ENCODE measurements around the gene PIK3R2. TPM values are rescaled to one million over a fixed set of nuclear protein-coding genes. Genes with fewer than 3 reads are reported as not detected.
A peak's percentile ranks its signal among the peaks of the same experiment; 100 is the strongest.

The PIK3R2 gene
- total RNA-seq, 1 donor from 2014 or later: 61.2 TPM

DNA sequence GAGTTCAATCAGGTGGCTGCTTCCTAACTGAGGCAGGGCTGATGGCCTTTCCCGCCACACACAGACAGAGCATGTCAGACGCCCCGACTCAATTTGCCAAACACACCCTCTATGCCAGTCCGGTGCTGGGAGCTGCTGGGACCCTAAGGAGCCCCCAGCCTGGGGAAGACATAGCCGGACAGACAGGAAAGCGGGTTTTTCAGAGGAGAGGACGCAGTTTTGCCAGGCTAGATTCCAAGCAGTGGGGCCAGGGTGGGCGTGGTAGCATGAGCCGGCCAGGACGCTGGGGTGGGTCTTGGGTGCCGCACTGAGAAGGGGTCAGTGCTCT lies 35.6 kb upstream of the PIK3R2 start:
- Mint-ChIP-seq H3K9me3 (ENCODE audit: low read depth) (no peaks in the 10 kb centered on the region), H3K36me3 (ENCODE audit: insufficient read depth) (no peaks in the 10 kb centered on the region), H3K4me3 (ENCODE audit: low read depth) (peak overlapping the region; percentile 79), H3K27ac (peak overlapping the region; percentile 90), H3K27me3 (no peaks in the 10 kb centered on the region), H3K4me1 (ENCODE audit: low read depth) (peaks cover 8% of the 10 kb centered on the region)
- no peak for DNase-seq (ENCODE audit: low spot score, unreplicated experiment)
- TF ChIP-seq, protein P1, sequence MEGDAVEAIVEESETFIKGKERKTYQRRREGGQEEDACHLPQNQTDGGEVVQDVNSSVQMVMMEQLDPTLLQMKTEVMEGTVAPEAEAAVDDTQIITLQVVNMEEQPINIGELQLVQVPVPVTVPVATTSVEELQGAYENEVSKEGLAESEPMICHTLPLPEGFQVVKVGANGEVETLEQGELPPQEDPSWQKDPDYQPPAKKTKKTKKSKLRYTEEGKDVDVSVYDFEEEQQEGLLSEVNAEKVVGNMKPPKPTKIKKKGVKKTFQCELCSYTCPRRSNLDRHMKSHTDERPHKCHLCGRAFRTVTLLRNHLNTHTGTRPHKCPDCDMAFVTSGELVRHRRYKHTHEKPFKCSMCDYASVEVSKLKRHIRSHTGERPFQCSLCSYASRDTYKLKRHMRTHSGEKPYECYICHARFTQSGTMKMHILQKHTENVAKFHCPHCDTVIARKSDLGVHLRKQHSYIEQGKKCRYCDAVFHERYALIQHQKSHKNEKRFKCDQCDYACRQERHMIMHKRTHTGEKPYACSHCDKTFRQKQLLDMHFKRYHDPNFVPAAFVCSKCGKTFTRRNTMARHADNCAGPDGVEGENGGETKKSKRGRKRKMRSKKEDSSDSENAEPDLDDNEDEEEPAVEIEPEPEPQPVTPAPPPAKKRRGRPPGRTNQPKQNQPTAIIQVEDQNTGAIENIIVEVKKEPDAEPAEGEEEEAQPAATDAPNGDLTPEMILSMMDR (IDR thresholded peaks at IDR 0.05; ENCODE audit: unreplicated experiment): no peak

DNA sequence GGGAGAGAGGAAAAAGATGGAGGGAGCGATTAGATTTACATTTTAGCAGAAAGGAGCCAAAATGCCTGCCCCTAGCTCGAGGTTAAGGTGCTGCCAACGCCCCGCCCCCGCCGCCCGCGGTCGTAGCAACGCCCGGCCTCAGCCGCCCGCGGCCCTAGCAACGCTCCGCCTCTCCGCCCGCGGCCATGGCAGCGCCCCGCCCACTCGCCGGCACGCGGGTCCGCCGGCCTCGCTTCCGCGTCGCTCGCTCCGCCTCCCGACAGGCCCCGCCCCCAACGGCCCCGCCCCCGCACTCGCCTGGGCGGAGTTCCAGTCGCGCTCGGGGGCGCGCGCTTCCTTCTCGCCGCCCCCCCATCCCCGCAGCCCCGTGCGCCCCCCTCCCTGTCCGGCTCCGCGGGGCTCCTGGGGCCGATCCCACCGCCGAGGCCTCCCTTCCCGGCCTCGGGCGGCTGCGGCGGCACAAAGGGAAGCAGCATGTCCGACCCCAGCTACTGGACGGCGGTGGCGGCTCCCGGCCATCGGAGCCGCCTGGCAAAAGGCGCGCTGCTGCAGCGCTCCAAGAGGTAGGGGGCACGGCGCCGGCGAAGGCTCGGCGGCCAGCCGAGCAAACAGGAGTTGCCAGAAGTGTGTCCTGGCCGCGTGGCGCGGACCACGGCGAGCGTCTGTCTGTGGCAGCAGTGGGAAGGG lies 35.1 kb upstream of the PIK3R2 start:
- Mint-ChIP-seq H3K4me3 (ENCODE audit: low read depth) (peak overlapping the region; percentile 79), H3K4me1 (ENCODE audit: low read depth) (peaks cover 8% of the 10 kb centered on the region), H3K27me3 (no peaks in the 10 kb centered on the region), H3K27ac (peak overlapping the region; percentile 90), H3K36me3 (ENCODE audit: insufficient read depth) (no peaks in the 10 kb centered on the region), H3K9me3 (ENCODE audit: low read depth) (no peaks in the 10 kb centered on the region)
- TF ChIP-seq, protein P1 (IDR thresholded peaks at IDR 0.05; ENCODE audit: unreplicated experiment): peak; percentile 10
- DNase-seq (ENCODE audit: low spot score, unreplicated experiment): peak; percentile 94

DNA sequence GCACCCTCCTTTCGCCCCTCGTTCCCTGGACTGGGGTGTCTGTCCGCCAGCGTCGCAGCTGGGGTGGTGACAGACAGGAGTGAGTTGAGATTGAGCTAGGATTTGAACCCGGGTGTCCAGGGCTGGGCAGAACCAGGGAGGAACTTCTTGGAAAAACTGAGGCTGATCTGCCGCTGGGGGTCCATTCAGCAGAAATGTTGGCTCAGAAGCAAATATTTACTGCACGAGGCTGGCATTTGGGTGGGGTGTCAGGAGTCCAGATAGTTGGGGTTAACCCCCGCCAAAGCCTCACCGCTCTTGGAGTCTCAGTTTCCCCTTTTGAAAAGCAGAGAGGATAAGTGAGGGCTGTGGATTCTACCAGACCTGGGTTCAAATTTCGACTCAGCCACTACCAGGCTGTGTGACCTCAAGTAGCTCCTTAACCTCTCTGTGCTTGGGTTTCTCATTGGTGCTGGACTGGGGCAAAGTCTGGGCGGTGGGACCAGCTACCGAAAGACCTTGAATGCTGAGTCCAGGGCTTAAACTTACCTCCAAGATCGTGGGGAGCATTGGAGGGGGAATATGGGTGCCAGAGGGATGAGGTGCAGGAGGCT lies 34.4 kb upstream of the PIK3R2 start:
- Mint-ChIP-seq H3K27me3 (no peaks in the 10 kb centered on the region), H3K4me1 (ENCODE audit: low read depth) (peaks cover 8% of the 10 kb centered on the region), H3K36me3 (ENCODE audit: insufficient read depth) (peaks cover 1% of the 10 kb centered on the region), H3K27ac (peak overlapping the region; percentile 87), H3K4me3 (ENCODE audit: low read depth) (peak overlapping the region; percentile 77), H3K9me3 (ENCODE audit: low read depth) (no peaks in the 10 kb centered on the region)
- no peak for DNase-seq (ENCODE audit: low spot score, unreplicated experiment)
- TF ChIP-seq, protein P1 (IDR thresholded peaks at IDR 0.05; ENCODE audit: unreplicated experiment): no peak

DNA sequence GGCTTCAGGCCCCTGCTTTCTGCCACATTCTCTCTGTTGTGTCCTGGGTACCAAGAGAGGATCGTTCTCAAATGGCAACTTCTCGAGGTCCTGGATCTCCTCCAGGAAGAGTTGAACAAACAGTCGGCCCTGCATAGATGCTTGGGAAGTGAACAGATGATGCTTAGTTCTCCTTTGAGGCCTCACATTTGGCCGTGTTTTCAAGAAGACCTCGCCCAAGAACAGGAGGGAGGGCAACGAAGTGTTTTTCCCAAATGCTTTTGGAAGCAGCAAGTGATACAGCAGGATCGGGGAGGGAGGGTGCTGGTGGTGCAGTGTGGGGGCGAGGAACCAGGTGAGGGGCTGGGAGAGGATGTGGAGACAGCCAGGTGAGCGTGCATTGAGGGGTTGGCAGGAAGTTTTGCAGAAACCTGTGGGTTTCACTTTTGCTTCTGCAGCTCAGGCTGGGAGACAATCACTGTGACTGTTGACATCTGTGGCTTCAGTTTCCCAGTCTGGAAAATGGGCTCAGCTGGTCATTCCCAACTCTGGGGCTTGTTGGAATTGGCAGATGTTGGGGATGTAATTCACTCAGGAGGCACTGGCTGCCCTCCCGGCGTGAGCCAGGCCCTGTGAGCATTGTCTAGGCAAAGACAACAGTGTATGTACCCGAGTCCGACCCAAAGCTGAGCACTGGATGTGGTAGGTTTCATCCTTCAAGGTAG lies 33.8 kb upstream of the PIK3R2 start:
- TF ChIP-seq, protein P1 (IDR thresholded peaks at IDR 0.05; ENCODE audit: unreplicated experiment): no peak
- DNase-seq (ENCODE audit: low spot score, unreplicated experiment): no peak
- no peaks in the 10 kb centered on the region for H3K9me3 Mint-ChIP-seq (ENCODE audit: low read depth)
- H3K36me3 Mint-ChIP-seq (ENCODE audit: insufficient read depth): peaks cover 3% of the 10 kb centered on the region
- H3K27ac Mint-ChIP-seq: peak overlapping the region; percentile 29
- no peaks in the 10 kb centered on the region for H3K27me3 Mint-ChIP-seq
- peaks cover 8% of the 10 kb centered on the region for H3K4me1 Mint-ChIP-seq (ENCODE audit: low read depth)
- peak overlapping the region; percentile 77 for H3K4me3 Mint-ChIP-seq (ENCODE audit: low read depth)

DNA sequence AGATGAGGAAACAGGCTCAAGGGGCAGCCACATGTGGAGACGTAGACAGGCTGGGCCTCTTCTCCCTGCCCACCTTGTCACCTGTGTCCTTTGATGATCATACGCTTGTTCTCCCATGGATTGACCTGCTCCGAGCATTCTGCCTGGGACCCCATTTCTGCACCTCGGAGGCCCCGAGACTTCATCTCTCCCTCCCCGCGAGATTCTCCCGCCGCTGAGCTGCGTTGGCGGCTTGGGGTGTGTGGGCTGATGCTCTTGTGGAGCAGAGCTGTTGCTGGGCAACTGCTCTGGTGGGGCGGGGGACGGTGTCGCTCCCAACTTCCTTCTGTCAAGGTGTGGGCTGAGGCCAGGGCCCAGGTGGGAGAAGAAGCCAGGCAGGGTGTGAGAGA lies 33.3 kb upstream of the PIK3R2 start:
- H3K4me3 Mint-ChIP-seq (ENCODE audit: low read depth): peak overlapping the region; percentile 3
- H3K9me3 Mint-ChIP-seq (ENCODE audit: low read depth): no peaks in the 10 kb centered on the region

More for the DNA sequence above, 33.3 kb upstream of the PIK3R2 start:
- TF ChIP-seq, protein P1 (IDR thresholded peaks at IDR 0.05; ENCODE audit: unreplicated experiment): no peak
- Mint-ChIP-seq H3K27me3 (no peaks in the 10 kb centered on the region), H3K4me1 (ENCODE audit: low read depth) (peaks cover 8% of the 10 kb centered on the region), H3K36me3 (ENCODE audit: insufficient read depth) (peaks cover 6% of the 10 kb centered on the region), H3K27ac (no peak overlapping the region)
- DNase-seq (ENCODE audit: low spot score, unreplicated experiment): no peak
